Gastrocnemius medialis (tissue), 4 donors: ENCODE data around the gene MYT1. TPM values are rescaled to one million over a fixed set of nuclear protein-coding genes. Genes with fewer than 3 reads are reported as not detected.

Source experiments
- ATAC-seq, 2 donors: fragments of 150-250 bp; one replicate each; pipeline ENCODE4 v1.9.1; 2016
- DNase-seq, 2 donors: peaks; one replicate each; pipeline ENCODE4 v3.0.0-alpha.2; 2019
- H3K27ac ChIP-seq, 4 donors: fragments of 200-600 bp; sonication (generic); 1 replicate in 1 of 4; 2 replicates in 3 of 4; pipeline ENCODE4 v1.5.1; 2016 to 2018; ENCODE audit warnings: mild to moderate bottlenecking in 2 of 4, moderate library complexity in 1 of 4
- H3K27me3 ChIP-seq, 3 donors: fragments of 200-600 bp; sonication (generic) in 2 of 3; 1 replicate in 1 of 3; 2 replicates in 2 of 3; pipeline versions ENCODE4 v1.5.1 to v1.6.0; 2016 to 2019; ENCODE audit warnings: mild to moderate bottlenecking in 1 of 3, moderate library complexity in 1 of 3
- H3K36me3 ChIP-seq, 2 donors: fragments of 200-600 bp; sonication (generic) in 1 of 2; one replicate each; pipeline ENCODE4 v1.5.1; 2017 to 2018
- H3K4me1 ChIP-seq, 2 donors: fragments of 200-600 bp; sonication (generic) in 1 of 2; one replicate each; pipeline ENCODE4 v1.5.1; 2016 to 2017; ENCODE audit warnings: mild to moderate bottlenecking in 2 of 2
- H3K4me3 ChIP-seq, 4 donors: fragments of 200-600 bp; sonication (generic) in 3 of 4; 1 replicate in 1 of 4; 2 replicates in 3 of 4; pipeline ENCODE4 v1.5.1; 2016 to 2019; ENCODE audit warnings: mild to moderate bottlenecking in 2 of 4
- H3K9me3 ChIP-seq, 3 donors: fragments of 200-600 bp; sonication (generic) in 2 of 3; 1 replicate in 1 of 3; 2 replicates in 2 of 3; pipeline ENCODE4 v1.5.1; 2016 to 2019
- POLR2A ChIP-seq, 2 donors: fragments of 450-650 bp; IDR thresholded peaks; one replicate each; pipeline ENCODE4 v1.6.1; 2017; ENCODE audit warnings: antibody characterized with exemption in 2 of 2, mild to moderate bottlenecking in 2 of 2, moderate library complexity in 2 of 2
- in situ Hi-C, 4 donors: fragments of 200-750 bp; cut with MboI; loops; one replicate each; pipeline versions ENCODE4 v1.15.0 to v1.8.0; 2017; ENCODE audit warnings: low sequenced_read_pairs in 4 of 4
- intact Hi-C: fragments of 100-400 bp; cut with DNase I; formaldehyde crosslinking; loops from one replicate; pipeline ENCODE4 v1.15.1; 2023; ENCODE audit warnings: low total_unique reads
- total RNA-seq, 4 donors: library from RNA; depleted of rRNA; stranded (reverse); fragments of >200 nt; gene quantifications; one replicate each; pipeline versions ENCODE4 v1.1.0 to v1.2.3, GENCODE V29; 2016
- TF ChIP-seq, protein P1 (sequence below), 5 experiments: fragments of 450-650 bp in 3 of 5; fragments of 200-600 bp in 2 of 5; sonication (generic) in 2 of 5; IDR thresholded peaks in 4 of 5; conservative IDR thresholded peaks in 1 of 5; 1 replicate in 4 of 5; 2 replicates in 1 of 5; pipeline ENCODE4 v1.5.1; 2016 to 2019; ENCODE audit warnings: antibody characterized with exemption in 5 of 5, mild to moderate bottlenecking in 3 of 5, moderate library complexity in 3 of 5

MYT1 gene
- total RNA-seq, 4 donors from 2014 or later, result not detected

DNA sequence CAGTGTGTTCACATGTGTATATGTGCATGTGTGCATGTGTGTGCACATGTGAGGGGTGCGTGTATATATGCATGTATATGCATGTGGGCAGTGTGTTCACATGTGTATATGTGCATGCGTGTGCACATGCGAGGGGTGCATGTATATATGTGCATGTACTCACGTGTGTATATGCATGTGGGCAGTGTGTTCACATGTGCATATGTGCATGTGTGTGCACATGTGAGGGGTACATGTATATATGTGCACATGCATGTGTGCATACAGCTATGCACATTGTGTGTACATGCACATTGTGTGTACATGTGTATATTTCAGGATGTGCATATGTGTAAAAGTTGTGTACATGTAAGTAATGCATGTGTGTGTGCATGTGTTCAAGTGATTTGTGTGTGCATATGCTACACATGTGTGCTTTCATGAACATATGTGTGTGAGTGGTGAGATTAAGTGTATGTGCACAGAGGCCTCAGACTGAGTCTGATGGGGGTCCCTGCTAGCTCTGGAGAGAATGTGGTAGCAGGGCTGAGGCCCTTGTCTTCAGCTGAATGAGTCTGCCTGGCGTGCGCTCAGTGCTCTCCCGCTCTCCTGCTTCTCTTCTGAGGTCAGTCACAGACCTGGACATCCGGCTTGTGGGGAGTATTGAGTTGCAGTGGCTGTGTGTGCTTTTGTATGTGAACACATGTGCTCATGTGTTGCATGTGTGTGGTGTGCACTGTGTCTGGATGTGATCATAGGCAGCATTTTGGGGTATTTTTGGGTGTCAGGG is 19.9 kb upstream of the MYT1 start:
- Histone ChIP-seq H3K27ac (no peak overlapping the region), H3K27me3 (peaks cover 0 to 12% (median 5%) of the 10 kb centered on the region in 3 donors), H3K4me3 (no peak overlapping the region), H3K4me1 (no peaks in the 10 kb centered on the region), H3K9me3 (no peaks in the 10 kb centered on the region), H3K36me3 (no peaks in the 10 kb centered on the region)
- ATAC-seq (no peak), DNase-seq (no peak)
- TF ChIP-seq, protein P1, sequence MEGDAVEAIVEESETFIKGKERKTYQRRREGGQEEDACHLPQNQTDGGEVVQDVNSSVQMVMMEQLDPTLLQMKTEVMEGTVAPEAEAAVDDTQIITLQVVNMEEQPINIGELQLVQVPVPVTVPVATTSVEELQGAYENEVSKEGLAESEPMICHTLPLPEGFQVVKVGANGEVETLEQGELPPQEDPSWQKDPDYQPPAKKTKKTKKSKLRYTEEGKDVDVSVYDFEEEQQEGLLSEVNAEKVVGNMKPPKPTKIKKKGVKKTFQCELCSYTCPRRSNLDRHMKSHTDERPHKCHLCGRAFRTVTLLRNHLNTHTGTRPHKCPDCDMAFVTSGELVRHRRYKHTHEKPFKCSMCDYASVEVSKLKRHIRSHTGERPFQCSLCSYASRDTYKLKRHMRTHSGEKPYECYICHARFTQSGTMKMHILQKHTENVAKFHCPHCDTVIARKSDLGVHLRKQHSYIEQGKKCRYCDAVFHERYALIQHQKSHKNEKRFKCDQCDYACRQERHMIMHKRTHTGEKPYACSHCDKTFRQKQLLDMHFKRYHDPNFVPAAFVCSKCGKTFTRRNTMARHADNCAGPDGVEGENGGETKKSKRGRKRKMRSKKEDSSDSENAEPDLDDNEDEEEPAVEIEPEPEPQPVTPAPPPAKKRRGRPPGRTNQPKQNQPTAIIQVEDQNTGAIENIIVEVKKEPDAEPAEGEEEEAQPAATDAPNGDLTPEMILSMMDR (IDR thresholded peaks at IDR 0.05 in 4 of 5, conservative IDR thresholded peaks at IDR 0.05 in 1 of 5), result no peak
- TF ChIP-seq POLR2A (IDR thresholded peaks at IDR 0.05), result no peak
- in situ Hi-C loops, result no loop called here
- intact Hi-C loops, result no loop called here

DNA sequence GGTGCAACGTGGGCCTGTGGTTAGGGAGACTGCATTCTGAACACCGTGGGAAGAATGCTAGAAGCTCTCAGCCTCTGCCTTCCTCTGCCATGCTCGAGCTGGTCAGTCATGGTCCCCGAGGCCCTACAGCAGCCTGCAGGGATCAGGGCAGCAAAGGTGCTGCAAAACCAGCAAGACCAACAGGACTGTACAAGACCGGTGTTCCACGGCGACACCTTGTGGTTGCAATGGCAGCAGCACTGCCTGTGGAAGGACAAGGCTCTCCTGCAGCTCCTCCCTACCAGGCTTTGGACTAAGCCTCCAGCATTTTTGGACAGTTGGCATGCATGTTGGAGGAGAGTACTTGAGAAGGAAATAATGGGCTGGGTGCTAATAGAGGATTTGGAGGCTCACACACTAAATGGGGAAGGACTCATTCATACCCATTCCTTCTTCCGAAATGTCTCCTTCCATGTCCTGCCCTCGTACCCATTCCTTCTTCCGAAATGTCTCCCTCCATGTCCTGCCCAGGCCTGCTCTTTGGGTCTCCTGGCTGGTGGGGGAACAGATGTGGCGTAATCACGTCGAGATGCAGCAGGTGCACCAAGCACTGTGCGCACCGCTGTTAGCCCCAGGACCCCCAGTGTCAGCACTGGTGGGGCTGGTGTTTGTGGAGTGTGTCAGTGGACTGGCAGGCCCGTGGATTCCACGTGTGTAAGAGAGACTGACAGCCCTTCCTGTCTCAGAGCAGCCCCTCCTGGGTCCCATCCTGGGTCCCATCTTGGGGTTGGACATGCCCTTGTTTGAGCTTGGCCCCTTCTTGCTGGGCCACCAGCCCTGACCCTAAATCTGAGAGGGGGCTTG is 18.6 kb upstream of the MYT1 start:
- no peaks in the 10 kb centered on the region for H3K9me3 ChIP-seq
- H3K4me3 ChIP-seq, result no peak overlapping the region
- ATAC-seq, result no peak
- no peaks in the 10 kb centered on the region for H3K4me1 ChIP-seq
- H3K36me3 ChIP-seq, result no peaks in the 10 kb centered on the region
- no peak overlapping the region for H3K27ac ChIP-seq
- intact Hi-C loops, result no loop called here
- no peak for DNase-seq
- H3K27me3 ChIP-seq, result peaks cover 0 to 12% (median 5%) of the 10 kb centered on the region in 3 donors
- TF ChIP-seq, protein P1 (IDR thresholded peaks at IDR 0.05 in 4 of 5, conservative IDR thresholded peaks at IDR 0.05 in 1 of 5), result no peak
- TF ChIP-seq POLR2A (IDR thresholded peaks at IDR 0.05), result no peak
- in situ Hi-C loops, result no loop called here

DNA sequence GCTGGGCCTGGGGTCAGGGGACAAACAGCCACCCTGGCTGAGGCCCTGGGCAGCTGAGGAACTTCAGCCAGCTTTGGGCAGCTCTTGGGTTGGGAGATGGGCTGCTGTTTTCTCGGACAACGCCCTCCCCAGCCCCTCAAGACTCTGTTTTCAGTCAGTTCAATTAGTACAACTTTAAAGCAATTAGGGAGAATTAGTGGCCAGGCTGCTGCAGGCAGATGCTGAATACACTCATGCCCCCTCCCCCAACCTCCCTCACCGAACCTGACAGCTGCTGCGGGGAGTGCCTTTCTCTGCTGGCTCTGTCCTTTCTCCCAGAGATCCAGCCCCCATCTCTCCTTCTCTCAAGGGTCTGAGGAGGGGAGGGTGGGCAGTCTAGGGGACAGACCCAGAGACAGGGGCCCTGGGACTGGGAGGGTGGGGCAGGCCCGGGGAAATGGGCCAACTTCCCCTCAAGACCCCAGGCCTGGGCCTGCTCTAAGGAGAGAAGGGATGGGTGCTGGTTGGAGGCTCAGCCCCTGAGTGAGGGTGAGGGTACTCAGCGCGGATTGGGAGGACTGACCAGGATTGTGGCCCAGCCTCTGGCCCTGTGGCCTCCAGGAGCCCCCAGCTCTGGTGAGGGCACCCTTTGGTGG is 17.8 kb upstream of the MYT1 start:
- no peak overlapping the region for H3K27ac ChIP-seq
- ATAC-seq (no peak), DNase-seq (no peak)
- H3K9me3 ChIP-seq, result no peaks in the 10 kb centered on the region
- intact Hi-C loops (no loop called here), in situ Hi-C loops (no loop called here)
- no peaks in the 10 kb centered on the region for H3K4me1 ChIP-seq
- peaks cover 0 to 12% (median 5%) of the 10 kb centered on the region in 3 donors for H3K27me3 ChIP-seq
- TF ChIP-seq, protein P1 (IDR thresholded peaks at IDR 0.05 in 4 of 5, conservative IDR thresholded peaks at IDR 0.05 in 1 of 5), result no peak
- no peak for TF ChIP-seq POLR2A (IDR thresholded peaks at IDR 0.05)
- no peak overlapping the region for H3K4me3 ChIP-seq
- H3K36me3 ChIP-seq, result no peaks in the 10 kb centered on the region

DNA sequence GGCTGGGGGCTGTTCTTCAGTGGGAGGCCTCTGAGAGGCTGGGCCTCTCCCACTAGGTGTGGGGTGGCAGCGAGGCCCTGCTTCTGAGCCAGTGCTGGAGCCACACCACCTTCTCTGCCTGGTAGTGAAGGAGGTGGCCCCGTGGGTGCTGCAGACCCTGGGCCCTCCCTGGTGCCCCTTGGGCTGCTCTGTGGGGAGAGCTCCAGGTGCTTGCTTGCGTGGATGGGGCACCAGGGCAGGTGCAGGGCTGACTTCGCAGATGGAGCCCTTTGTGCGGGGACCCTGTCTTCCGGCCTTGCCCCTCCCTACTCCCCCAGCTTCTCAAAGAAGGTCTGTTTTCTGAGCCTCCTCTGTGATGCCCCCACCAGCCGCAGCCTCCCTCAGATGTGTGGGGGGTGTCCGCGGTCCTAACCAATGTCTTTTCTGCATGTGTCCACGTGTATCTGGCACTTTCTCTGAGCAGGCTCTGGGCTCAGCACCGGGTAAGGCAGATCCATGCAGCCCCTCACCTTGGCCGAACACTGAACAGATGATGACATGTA is 17.2 kb upstream of the MYT1 start:
- intact Hi-C loops, result no loop called here
- in situ Hi-C loops, result no loop called here
- no peaks in the 10 kb centered on the region for H3K4me1 ChIP-seq
- ATAC-seq (no peak), DNase-seq (no peak)
- no peaks in the 10 kb centered on the region for H3K9me3 ChIP-seq
- no peak for TF ChIP-seq POLR2A (IDR thresholded peaks at IDR 0.05)
- TF ChIP-seq, protein P1 (IDR thresholded peaks at IDR 0.05 in 4 of 5, conservative IDR thresholded peaks at IDR 0.05 in 1 of 5), result no peak
- H3K27me3 ChIP-seq, result peaks cover 0 to 12% (median 5%) of the 10 kb centered on the region in 3 donors
- no peak overlapping the region for H3K27ac ChIP-seq
- no peak overlapping the region for H3K4me3 ChIP-seq
- no peaks in the 10 kb centered on the region for H3K36me3 ChIP-seq
